NCI-H2196 treated with DMSO at 0.1 percent for 48 hours (cell line): Measurements from ENCODE around the gene RAB8A.
"Not testable (repeated sequence)": the region's sequence is repeated elsewhere in the genome, so short reads cannot be mapped to it uniquely, and the experiment has no call there.

ENCODE experiments used
- DNase-seq: peaks from one replicate; lab custom pipeline; 2025; ENCODE audit not compliant: unreplicated experiment; lab: John Stamatoyannopoulos, UW

The RAB8A gene

GRCh38 chr19:16170134-16170533, 58.4 kb downstream of the RAB8A start:
- no peak for DNase-seq

GRCh38 chr19:16175954-16176353, 64.3 kb downstream of the RAB8A start:
- DNase-seq: no peak

DNA sequence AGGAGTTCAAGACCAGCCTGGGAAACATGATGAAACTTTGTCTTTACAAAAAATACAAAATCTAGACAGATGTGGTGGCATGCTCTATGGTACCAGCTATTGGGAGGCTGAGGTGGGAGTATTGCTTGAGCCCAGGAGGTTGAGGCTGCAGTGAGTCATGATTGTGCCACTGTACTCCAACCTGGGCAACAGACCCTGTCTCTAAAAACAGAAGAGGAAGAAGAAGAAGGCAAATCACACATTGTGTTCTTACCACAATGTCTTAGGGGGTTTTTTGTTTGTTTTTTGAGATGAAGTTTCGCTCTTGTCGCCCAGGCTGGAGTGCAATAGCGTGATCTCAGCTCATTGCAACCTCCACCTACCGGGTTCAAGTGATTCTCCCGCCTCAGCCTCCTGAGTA, 67.2 kb downstream of the RAB8A start:
- not testable (repeated sequence) for DNase-seq

- DNase-seq: no peak
These were observed 68.9 kb downstream of the RAB8A start for GRCh38 chr19:16180611-16181010.
